ENCODE data around the gene ACTL10.

GRCh38 chr20:33670715-33671499, 4.2 kb downstream of the ACTL10 start:
- TF ChIP-seq USF1 (IDR thresholded peaks at IDR 0.05) (no peak), ZBTB7A (IDR thresholded peaks at IDR 0.05; ENCODE audit: low read depth) (no peak), EP300 (IDR thresholded peaks at IDR 0.05; ENCODE audit: borderline replicate concordance) (no peak), RAD21 (IDR thresholded peaks at IDR 0.05; ENCODE audit: low read depth) (no peak), FOXM1 (IDR thresholded peaks at IDR 0.05; ENCODE audit: borderline replicate concordance, low read depth) (no peak), CEBPB (IDR thresholded peaks at IDR 0.05) (no peak), TAF1 (IDR thresholded peaks at IDR 0.05; ENCODE audit: low read depth) (no peak), CREB1 (IDR thresholded peaks at IDR 0.05; ENCODE audit: low read depth) (no peak), NFIC (IDR thresholded peaks at IDR 0.05) (no peak), TCF12 (IDR thresholded peaks at IDR 0.05; ENCODE audit: low read depth) (no peak), REST (IDR thresholded peaks at IDR 0.05; ENCODE audit: low read depth) (no peak), MAX (IDR thresholded peaks at IDR 0.05) (no peak), YY1 (IDR thresholded peaks at IDR 0.05; ENCODE audit: low read depth) (no peak), TEAD4 (IDR thresholded peaks at IDR 0.05) (no peak)

Data from Ishikawa (cell line).